Liver (tissue), 9 donors: ENCODE measurements around the gene MEGF11. TPM values are rescaled to one million over a fixed set of nuclear protein-coding genes. Genes with fewer than 3 reads are reported as not detected.

Experiments
- DNase-seq: peaks from one replicate; pipeline ENCODE4 v3.0.0-alpha.2; 2017; ENCODE audit warnings: low spot score
- H3K27ac ChIP-seq, 2 donors: one replicate each; pipeline ENCODE4 v1.7.0; 2013; ENCODE audit warnings: inconsistent platforms in 2 of 2, low read length in 2 of 2, control low read depth in 1 of 2, low read depth in 1 of 2, mild to moderate bottlenecking in 1 of 2
- H3K27me3 ChIP-seq, 4 donors: one replicate each; pipeline versions ENCODE4 v1.6.1 to v1.7.0; 2013; ENCODE audit warnings: low read length in 3 of 4, inconsistent platforms in 1 of 4, mild to moderate bottlenecking in 1 of 4, moderate library complexity in 1 of 4; ENCODE audit not compliant: control insufficient read depth in 4 of 4, insufficient read depth in 4 of 4
- H3K36me3 ChIP-seq, 4 donors: one replicate each; pipeline versions ENCODE4 v1.6.1 to v1.7.0; 2013; ENCODE audit warnings: low read length in 3 of 4, mild to moderate bottlenecking in 3 of 4, low read depth in 1 of 4, moderate library complexity in 1 of 4; ENCODE audit not compliant: control insufficient read depth in 4 of 4, insufficient read depth in 3 of 4
- H3K4me1 ChIP-seq, 4 donors: one replicate each; pipeline versions ENCODE4 v1.6.1 to v1.7.0; 2013; ENCODE audit warnings: low read length in 3 of 4, mild to moderate bottlenecking in 3 of 4, moderate library complexity in 1 of 4; ENCODE audit not compliant: control insufficient read depth in 4 of 4, insufficient read depth in 4 of 4
- H3K4me3 ChIP-seq, 3 donors: one replicate each; pipeline versions ENCODE4 v1.6.1 to v1.7.0; 2013; ENCODE audit warnings: low read length in 3 of 3, control low read depth in 1 of 3, low read depth in 1 of 3, mild to moderate bottlenecking in 1 of 3
- H3K9ac ChIP-seq, 2 donors: one replicate each; pipeline ENCODE4 v1.7.0; 2013; ENCODE audit warnings: low read length in 2 of 2, mild to moderate bottlenecking in 2 of 2, moderate library complexity in 2 of 2, control low read depth in 1 of 2, low read depth in 1 of 2
- H3K9me3 ChIP-seq, 4 donors: one replicate each; pipeline versions ENCODE4 v1.6.1 to v1.7.0; 2013; ENCODE audit warnings: low read length in 3 of 4; ENCODE audit not compliant: control insufficient read depth in 4 of 4
- FOXA1 ChIP-seq: IDR thresholded peaks from 2 replicates; pipeline ENCODE4 v1.6.1; 2016; ENCODE audit warnings: antibody characterized with exemption
- FOXA2 ChIP-seq: IDR thresholded peaks from 2 replicates; pipeline ENCODE4 v1.6.1; 2016; ENCODE audit warnings: antibody characterized with exemption
- GABPA ChIP-seq, 2 donors: IDR thresholded peaks in 1 of 2; conservative IDR thresholded peaks in 1 of 2; 2 replicates each; pipeline ENCODE4 v1.6.1; 2016; ENCODE audit warnings: antibody characterized with exemption in 2 of 2, mild to moderate bottlenecking in 1 of 2, moderate library complexity in 1 of 2
- HNF4A ChIP-seq, 2 donors: conservative IDR thresholded peaks; 2 replicates each; pipeline ENCODE4 v1.6.1; 2016; ENCODE audit warnings: antibody characterized with exemption in 2 of 2, mild to moderate bottlenecking in 2 of 2
- HNF4G ChIP-seq: IDR thresholded peaks from 2 replicates; pipeline ENCODE4 v1.6.1; 2016; ENCODE audit warnings: antibody characterized with exemption
- JUND ChIP-seq, 2 donors: IDR thresholded peaks; 2 replicates each; pipeline ENCODE4 v1.6.1; 2016; ENCODE audit warnings: antibody characterized with exemption in 2 of 2
- NR2F2 ChIP-seq: IDR thresholded peaks from 2 replicates; pipeline ENCODE4 v1.6.1; 2016; ENCODE audit warnings: antibody characterized with exemption
- RAD21 ChIP-seq, 2 donors: IDR thresholded peaks; 2 replicates each; pipeline ENCODE4 v1.6.1; 2016; ENCODE audit warnings: antibody characterized with exemption in 2 of 2, mild to moderate bottlenecking in 2 of 2
- RXRA ChIP-seq, 2 donors: IDR thresholded peaks; 2 replicates each; pipeline ENCODE4 v1.6.1; 2017 to 2018; ENCODE audit warnings: antibody characterized with exemption in 2 of 2, mild to moderate bottlenecking in 1 of 2
- SP1 ChIP-seq: IDR thresholded peaks from 2 replicates; pipeline ENCODE4 v1.6.1; 2018; ENCODE audit warnings: antibody characterized with exemption, mild to moderate bottlenecking
- TAF1 ChIP-seq: conservative IDR thresholded peaks from 2 replicates; pipeline ENCODE4 v1.6.1; 2016; ENCODE audit warnings: antibody characterized with exemption, mild to moderate bottlenecking
- YY1 ChIP-seq: IDR thresholded peaks from 2 replicates; pipeline ENCODE4 v1.6.1; 2016; ENCODE audit warnings: antibody characterized with exemption, mild to moderate bottlenecking
- WGBS: extraction: QIAGEN DNeasy Blood & Tissue Kit; methylation state at CpG from one replicate; pipeline ENCODE4 v1.1.7; 2013; 5-methylcytosine and 5-hydroxymethylcytosine counted together
- polyA plus RNA-seq, 2 donors: library from polyadenylated mRNA; stranded (reverse) in 1 of 2; unstranded in 1 of 2; fragments of 200-250 nt in 1 of 2; fragments of >200 nt in 1 of 2; fragmentation: Nextera tagmentation in 1 of 2; extraction: Ambion mirVana in 1 of 2; gene quantifications; one replicate each; pipeline versions ENCODE4 v1.2.1 to v1.2.3, GENCODE V29; 2013 to 2015
- total RNA-seq, 2 donors: library from RNA; depleted of rRNA; stranded (reverse); fragments of >200 nt; gene quantifications; one replicate each; pipeline ENCODE4 v1.2.3, GENCODE V29; 2014
- TF ChIP-seq, protein P1 (sequence below): IDR thresholded peaks from 2 replicates; pipeline ENCODE4 v1.6.1; 2016; ENCODE audit warnings: antibody characterized with exemption, mild to moderate bottlenecking
- TF ChIP-seq, protein P2 (sequence below): IDR thresholded peaks from 2 replicates; pipeline ENCODE4 v1.6.1; 2016; ENCODE audit warnings: antibody characterized with exemption
- TF ChIP-seq, protein P3 (sequence below): IDR thresholded peaks from 2 replicates; pipeline ENCODE4 v1.6.1; 2016; ENCODE audit warnings: antibody characterized with exemption
- TF ChIP-seq, protein P4 (sequence below): fragments of 150-350 bp; IDR thresholded peaks from 2 replicates; pipeline ENCODE4 v1.5.1; 2017; ENCODE audit warnings: improper control_type of control experiment, low read depth, low read length; ENCODE audit not compliant: missing input control
- TF ChIP-seq, protein P5 (sequence below): IDR thresholded peaks from 2 replicates; pipeline ENCODE4 v1.6.1; 2016; ENCODE audit warnings: antibody characterized with exemption
- donor health status: healthy.
- donor health status: healthy.
- donor health status: healthy.
- donor health status: healthy.
- donor health status: healthy.

Gene MEGF11
- total and polyA plus RNA-seq, 4 donors = under 0.01 to 0.51 (median 0.03) TPM; not detected in 1

DNA sequence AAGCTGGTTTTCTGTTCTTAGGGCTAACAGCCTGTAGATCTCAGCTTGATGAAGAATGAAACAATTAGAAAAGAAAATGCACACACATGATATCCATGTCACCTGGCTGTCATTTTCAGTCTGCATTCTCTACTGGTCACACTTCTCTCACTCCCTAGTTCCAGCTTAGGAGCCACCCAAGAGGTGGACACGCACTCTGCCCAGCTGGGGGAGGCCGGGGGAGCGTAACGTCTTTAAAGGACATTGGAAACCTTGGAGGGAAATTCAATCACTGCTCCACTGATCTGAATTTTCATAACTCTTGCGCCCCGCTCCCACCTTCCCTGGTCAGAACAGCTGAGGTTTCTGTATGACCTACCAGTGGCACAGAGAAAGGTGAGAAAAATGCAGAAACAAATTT lies 304.5 kb downstream of the MEGF11 start:
- Histone ChIP-seq H3K27me3 (peaks cover 0 to 2% (median 0%) of the 10 kb centered on the region in 4 donors), H3K9me3 (no peaks in the 10 kb centered on the region), H3K27ac (no peak overlapping the region), H3K9ac (no peak overlapping the region), H3K36me3 (no peaks in the 10 kb centered on the region), H3K4me3 (no peak overlapping the region), H3K4me1 (peaks cover 0 to 3% (median 0%) of the 10 kb centered on the region in 4 donors)
- TF ChIP-seq YY1 = no peak
- DNase-seq = no peak
- WGBS = 93% methylated on average over 6 of the region's 6 CpGs

DNA sequence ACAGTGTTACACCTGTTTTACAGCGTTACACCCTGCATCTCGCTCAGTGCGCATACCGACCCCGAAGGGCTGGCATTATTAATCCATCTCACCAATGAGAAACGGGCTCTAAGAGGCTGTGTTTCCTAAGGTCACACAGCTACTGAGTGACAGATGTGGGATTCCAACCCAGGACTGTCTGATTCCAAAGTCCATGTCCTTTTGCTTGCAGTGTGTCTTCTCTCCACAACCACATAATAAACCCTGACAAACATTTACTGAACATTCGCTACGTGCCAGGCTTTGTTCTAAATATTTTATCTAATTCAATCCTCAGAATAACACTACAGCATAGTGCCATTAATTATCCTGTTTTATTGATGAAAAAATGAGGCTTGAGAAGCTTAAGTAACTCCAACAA lies 305.2 kb downstream of the MEGF11 start:
- Histone ChIP-seq H3K27me3 (peaks cover 0 to 2% (median 0%) of the 10 kb centered on the region in 4 donors), H3K9ac (no peak overlapping the region), H3K9me3 (no peaks in the 10 kb centered on the region), H3K36me3 (no peaks in the 10 kb centered on the region), H3K4me3 (no peak overlapping the region), H3K27ac (no peak overlapping the region), H3K4me1 (peaks cover 0 to 3% (median 0%) of the 10 kb centered on the region in 4 donors)
- WGBS = 51% methylated on average over 8 of the region's 8 CpGs
- no peak for DNase-seq
- TF ChIP-seq RXRA (IDR thresholded peaks at IDR 0.05) (peak in 1 of 2 donors; percentile 63), HNF4G (peak; percentile 46), FOXA2 (no peak), HNF4A (conservative IDR thresholded peaks at IDR 0.05) (peak; percentile 63 to 90), RAD21 (IDR thresholded peaks at IDR 0.05) (peak in 1 of 2 donors; percentile 14), SP1 (peak; percentile 56)
- TF ChIP-seq, protein P1, sequence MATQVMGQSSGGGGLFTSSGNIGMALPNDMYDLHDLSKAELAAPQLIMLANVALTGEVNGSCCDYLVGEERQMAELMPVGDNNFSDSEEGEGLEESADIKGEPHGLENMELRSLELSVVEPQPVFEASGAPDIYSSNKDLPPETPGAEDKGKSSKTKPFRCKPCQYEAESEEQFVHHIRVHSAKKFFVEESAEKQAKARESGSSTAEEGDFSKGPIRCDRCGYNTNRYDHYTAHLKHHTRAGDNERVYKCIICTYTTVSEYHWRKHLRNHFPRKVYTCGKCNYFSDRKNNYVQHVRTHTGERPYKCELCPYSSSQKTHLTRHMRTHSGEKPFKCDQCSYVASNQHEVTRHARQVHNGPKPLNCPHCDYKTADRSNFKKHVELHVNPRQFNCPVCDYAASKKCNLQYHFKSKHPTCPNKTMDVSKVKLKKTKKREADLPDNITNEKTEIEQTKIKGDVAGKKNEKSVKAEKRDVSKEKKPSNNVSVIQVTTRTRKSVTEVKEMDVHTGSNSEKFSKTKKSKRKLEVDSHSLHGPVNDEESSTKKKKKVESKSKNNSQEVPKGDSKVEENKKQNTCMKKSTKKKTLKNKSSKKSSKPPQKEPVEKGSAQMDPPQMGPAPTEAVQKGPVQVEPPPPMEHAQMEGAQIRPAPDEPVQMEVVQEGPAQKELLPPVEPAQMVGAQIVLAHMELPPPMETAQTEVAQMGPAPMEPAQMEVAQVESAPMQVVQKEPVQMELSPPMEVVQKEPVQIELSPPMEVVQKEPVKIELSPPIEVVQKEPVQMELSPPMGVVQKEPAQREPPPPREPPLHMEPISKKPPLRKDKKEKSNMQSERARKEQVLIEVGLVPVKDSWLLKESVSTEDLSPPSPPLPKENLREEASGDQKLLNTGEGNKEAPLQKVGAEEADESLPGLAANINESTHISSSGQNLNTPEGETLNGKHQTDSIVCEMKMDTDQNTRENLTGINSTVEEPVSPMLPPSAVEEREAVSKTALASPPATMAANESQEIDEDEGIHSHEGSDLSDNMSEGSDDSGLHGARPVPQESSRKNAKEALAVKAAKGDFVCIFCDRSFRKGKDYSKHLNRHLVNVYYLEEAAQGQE = no peak

DNA sequence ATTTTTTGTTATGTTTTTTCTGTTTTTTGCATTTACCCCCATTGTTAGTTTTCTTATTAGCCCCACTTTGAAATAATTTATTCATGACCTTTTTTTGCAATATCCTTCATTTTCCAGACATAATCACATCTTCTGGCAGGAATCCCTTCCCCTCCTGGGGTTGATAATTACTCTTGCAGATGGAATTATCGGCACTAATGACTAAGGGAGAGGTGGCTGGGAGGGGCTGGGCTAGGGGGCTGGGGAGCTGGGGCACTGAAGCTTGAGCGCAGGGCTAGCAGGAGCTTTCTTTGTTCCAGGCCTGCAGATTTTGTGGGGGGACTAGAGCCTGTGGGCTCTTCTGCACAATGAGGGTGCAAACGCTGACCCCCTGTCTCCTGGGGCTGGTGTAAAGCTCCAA lies 306.5 kb downstream of the MEGF11 start:
- H3K36me3 ChIP-seq = no peaks in the 10 kb centered on the region
- no peaks in the 10 kb centered on the region for H3K27me3 ChIP-seq
- H3K9ac ChIP-seq = no peak overlapping the region
- H3K4me1 ChIP-seq = peaks cover 0 to 3% (median 0%) of the 10 kb centered on the region in 4 donors
- no peak overlapping the region for H3K4me3 ChIP-seq
- no peaks in the 10 kb centered on the region for H3K9me3 ChIP-seq
- no peak overlapping the region for H3K27ac ChIP-seq
- WGBS = 92% methylated on average over 3 of the region's 3 CpGs
- DNase-seq = no peak
- no peak for TF ChIP-seq JUND (IDR thresholded peaks at IDR 0.05)
- TF ChIP-seq, protein P2, sequence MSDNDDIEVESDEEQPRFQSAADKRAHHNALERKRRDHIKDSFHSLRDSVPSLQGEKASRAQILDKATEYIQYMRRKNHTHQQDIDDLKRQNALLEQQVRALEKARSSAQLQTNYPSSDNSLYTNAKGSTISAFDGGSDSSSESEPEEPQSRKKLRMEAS = no peak
- TF ChIP-seq YY1 = no peak
- no peak for TF ChIP-seq SP1
- TF ChIP-seq, protein P3, sequence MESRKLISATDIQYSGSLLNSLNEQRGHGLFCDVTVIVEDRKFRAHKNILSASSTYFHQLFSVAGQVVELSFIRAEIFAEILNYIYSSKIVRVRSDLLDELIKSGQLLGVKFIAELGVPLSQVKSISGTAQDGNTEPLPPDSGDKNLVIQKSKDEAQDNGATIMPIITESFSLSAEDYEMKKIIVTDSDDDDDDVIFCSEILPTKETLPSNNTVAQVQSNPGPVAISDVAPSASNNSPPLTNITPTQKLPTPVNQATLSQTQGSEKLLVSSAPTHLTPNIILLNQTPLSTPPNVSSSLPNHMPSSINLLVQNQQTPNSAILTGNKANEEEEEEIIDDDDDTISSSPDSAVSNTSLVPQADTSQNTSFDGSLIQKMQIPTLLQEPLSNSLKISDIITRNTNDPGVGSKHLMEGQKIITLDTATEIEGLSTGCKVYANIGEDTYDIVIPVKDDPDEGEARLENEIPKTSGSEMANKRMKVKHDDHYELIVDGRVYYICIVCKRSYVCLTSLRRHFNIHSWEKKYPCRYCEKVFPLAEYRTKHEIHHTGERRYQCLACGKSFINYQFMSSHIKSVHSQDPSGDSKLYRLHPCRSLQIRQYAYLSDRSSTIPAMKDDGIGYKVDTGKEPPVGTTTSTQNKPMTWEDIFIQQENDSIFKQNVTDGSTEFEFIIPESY = no peak
- TF ChIP-seq NR2F2 = no peak
- TF ChIP-seq, protein P1 = no peak
- no peak for TF ChIP-seq HNF4A (conservative IDR thresholded peaks at IDR 0.05)
- no peak for TF ChIP-seq FOXA2
- no peak for TF ChIP-seq RAD21 (IDR thresholded peaks at IDR 0.05)
- no peak for TF ChIP-seq RXRA (IDR thresholded peaks at IDR 0.05)
- TF ChIP-seq, protein P4, sequence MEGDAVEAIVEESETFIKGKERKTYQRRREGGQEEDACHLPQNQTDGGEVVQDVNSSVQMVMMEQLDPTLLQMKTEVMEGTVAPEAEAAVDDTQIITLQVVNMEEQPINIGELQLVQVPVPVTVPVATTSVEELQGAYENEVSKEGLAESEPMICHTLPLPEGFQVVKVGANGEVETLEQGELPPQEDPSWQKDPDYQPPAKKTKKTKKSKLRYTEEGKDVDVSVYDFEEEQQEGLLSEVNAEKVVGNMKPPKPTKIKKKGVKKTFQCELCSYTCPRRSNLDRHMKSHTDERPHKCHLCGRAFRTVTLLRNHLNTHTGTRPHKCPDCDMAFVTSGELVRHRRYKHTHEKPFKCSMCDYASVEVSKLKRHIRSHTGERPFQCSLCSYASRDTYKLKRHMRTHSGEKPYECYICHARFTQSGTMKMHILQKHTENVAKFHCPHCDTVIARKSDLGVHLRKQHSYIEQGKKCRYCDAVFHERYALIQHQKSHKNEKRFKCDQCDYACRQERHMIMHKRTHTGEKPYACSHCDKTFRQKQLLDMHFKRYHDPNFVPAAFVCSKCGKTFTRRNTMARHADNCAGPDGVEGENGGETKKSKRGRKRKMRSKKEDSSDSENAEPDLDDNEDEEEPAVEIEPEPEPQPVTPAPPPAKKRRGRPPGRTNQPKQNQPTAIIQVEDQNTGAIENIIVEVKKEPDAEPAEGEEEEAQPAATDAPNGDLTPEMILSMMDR = no peak
- no peak for TF ChIP-seq FOXA1
- no peak for TF ChIP-seq GABPA (IDR thresholded peaks at IDR 0.05 in 1 of 2, conservative IDR thresholded peaks at IDR 0.05 in 1 of 2)
- TF ChIP-seq TAF1 = no peak
- TF ChIP-seq, protein P5, sequence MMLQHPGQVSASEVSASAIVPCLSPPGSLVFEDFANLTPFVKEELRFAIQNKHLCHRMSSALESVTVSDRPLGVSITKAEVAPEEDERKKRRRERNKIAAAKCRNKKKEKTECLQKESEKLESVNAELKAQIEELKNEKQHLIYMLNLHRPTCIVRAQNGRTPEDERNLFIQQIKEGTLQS = no peak
- TF ChIP-seq HNF4G = no peak
